GM12891 (cell line): ENCODE measurements around the gene MAP2K5.

Source experiments
- POLR2A ChIP-seq: IDR thresholded peaks from 2 replicates; pipeline ENCODE4 v1.6.1; 2011; ENCODE audit warnings: low read depth, low read length, control low read depth
- POLR2AphosphoS5 ChIP-seq: IDR thresholded peaks from 2 replicates; pipeline ENCODE4 v1.6.1; 2011; ENCODE audit warnings: low read depth, low read length, control low read depth
- POU2F2 ChIP-seq: IDR thresholded peaks from 2 replicates; pipeline ENCODE4 v1.6.1; 2011; ENCODE audit warnings: low read depth, mild to moderate bottlenecking, control low read depth, low read length, moderate library complexity
- SPI1 ChIP-seq: IDR thresholded peaks from 2 replicates; pipeline ENCODE4 v1.6.1; 2011; ENCODE audit warnings: low read depth, low read length, control low read depth
- TAF1 ChIP-seq: IDR thresholded peaks from 2 replicates; pipeline ENCODE4 v1.6.1; 2011; ENCODE audit warnings: low read depth, low read length, control low read depth

- TF ChIP-seq POLR2AphosphoS5 (no peak), POLR2A (no peak), POU2F2 (no peak), TAF1 (no peak), SPI1 (no peak)
Observed at GRCh38 chr15:67740405-67740804, 197.9 kb downstream of the MAP2K5 start.
